ENCODE data around the gene MYOM3.

Gene MYOM3

GRCh38 chr1:24095140-24095859 is 16.6 kb downstream of the MYOM3 start:
- DNase-seq: no peak

GRCh38 chr1:24094554-24094953 is 17.4 kb downstream of the MYOM3 start:
- no peak for DNase-seq

DNA sequence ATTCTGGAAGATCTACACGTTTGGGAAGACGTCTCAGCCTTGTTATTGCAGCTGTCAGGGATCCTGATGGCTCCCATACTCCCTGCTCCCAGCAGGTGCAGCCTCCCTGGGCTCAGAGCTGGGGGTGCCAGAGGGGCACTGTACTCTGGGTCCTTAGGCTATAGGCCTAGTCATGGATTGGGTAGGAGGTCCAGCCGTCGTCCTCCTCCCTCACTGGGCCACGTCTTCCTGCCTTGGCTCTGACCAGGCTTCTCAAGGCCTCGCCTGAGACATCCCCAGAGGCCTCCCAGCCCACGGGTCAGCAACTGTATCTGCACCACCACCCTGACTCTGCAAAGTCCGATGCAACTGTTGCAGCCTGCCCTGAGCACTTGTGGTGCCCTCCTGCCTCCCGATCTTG is 18.2 kb downstream of the MYOM3 start:
- DNase-seq: no peak

DNA sequence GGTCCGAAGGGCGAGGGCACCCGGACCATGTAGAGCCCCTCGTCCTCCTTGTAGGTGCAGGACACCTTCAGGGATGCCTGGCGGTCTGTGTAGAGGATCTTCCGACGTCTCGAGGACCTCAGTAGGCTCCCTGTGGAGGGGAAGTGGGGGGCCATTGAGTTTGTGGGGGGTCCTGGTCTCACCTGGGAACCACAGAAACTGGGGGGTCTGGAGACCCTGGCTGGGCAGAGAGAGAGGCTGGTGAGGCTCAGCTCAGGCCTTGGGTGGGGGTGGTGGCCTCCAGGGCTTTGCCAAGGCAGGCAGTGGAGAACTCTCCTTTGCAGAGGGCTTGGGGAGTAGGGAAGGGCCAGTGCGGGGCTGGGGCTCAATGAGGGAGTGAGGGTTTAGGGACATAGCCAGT is 19.0 kb downstream of the MYOM3 start:
- no peak for DNase-seq

- no peak for DNase-seq
Measured at GRCh38 chr1:24091971-24092482, 19.9 kb downstream of the MYOM3 start.

- no peak for DNase-seq
Measured at GRCh38 chr1:24090736-24091135, 21.2 kb downstream of the MYOM3 start.

GRCh38 chr1:24089743-24090555 is 22.0 kb downstream of the MYOM3 start:
- no peak for DNase-seq

GRCh38 chr1:24089027-24089742 is 22.8 kb downstream of the MYOM3 start:
- DNase-seq: no peak

DNA sequence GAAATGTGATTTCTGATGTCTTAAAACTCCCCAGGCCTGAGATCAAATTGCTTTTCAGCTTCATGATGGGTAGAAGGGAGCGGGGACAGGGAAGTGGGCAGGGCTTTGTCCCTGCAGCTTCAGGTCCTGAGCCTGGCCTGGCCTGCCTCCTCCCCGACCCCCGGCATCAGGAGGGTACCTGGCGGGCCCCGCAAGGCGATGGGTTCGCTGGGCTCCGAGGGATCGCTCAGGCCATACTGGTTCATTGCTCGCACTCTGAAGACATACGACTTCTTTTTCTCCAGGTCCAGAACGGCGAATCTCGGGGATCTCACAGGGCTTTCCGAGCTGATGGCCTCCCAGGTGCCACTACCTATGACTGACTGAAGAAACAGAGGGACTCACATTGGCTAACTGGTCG is 25.5 kb downstream of the MYOM3 start:
- DNase-seq: no peak

- DNase-seq: peak; percentile 38
Measured at GRCh38 chr1:24085546-24085945, 26.4 kb downstream of the MYOM3 start.

GRCh38 chr1:24085007-24085406 is 26.9 kb downstream of the MYOM3 start:
- DNase-seq: no peak

- DNase-seq: no peak
Measured at GRCh38 chr1:24084050-24084449, 27.9 kb downstream of the MYOM3 start.

DNA sequence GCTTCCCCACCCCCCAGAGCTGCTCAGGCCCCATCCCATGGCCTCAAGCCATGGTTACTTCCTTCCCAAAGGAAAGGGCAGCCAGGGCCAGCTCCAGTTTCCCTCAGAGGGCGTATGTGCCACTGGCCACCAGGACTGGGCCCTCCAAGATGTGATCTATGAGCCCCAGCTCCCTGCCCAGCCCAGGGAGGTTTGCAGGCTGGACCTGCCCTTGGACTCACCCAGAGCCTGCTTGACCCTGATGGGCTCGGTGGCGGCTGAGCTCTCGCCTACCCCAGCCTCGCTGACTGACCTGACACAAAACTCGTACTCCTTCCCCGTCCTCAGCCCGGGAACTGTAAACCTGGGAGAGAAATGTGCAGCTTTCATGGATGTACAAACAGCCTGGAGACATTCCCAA is 29.6 kb downstream of the MYOM3 start:
- no peak for DNase-seq

GRCh38 chr1:24081190-24081589 is 30.7 kb downstream of the MYOM3 start:
- DNase-seq: no peak

DNA sequence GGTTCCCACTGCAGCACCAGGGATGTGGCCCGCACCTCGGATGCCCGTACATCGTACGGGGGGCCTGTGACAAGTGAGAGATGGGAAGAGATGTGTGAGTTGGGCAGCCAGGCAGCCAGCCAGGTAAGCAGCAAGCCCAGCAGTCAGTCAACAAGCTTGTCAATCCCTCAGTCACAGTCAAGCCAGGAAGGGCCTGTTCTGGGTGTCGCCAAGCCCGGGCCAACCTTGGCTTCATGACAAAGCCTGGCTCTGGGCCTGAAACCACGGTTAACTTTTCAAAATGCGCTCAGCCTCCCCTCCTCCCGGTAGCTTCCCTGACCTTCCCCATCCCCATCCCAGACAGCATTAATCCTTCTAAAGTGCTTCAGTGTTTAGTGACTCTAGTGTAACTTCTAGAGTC is 31.8 kb downstream of the MYOM3 start:
- no peak for DNase-seq

- DNase-seq: no peak
Measured at GRCh38 chr1:24077278-24077978, 34.5 kb downstream of the MYOM3 start.

DNA sequence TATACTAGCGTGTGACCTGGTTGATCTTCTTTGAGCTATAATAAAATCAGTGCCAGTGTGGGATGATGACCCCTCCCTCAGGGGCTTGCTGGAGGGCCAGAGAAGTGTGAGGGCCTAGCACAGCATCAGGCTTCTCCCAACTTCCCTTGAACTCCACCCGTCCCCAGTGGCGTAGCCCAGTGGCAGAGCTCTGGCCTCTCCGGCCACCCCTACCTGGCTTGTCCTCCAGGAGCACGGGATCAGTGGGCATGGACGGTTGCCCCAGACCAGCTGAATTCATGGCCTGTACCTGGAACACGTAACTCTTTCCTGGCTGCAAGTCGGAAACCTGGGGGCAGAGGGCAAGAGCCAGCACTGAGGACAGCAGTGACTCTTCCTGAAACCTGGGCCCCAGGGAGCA is 36.0 kb downstream of the MYOM3 start:
- no peak for DNase-seq

DNA sequence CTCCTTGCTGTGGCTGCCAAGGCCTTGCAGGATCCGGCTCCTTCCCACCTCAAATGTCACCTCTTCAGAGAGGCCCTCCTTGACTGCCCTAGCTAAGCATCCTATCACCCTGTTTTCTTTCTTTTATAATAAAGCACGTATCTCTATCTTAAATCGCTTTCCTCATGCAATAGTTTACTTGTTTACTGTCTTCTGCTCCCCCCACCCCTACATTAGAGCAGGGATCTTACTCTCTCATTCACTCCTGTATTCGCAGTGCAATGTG is 36.4 kb downstream of the MYOM3 start:
- DNase-seq: no peak

DNA sequence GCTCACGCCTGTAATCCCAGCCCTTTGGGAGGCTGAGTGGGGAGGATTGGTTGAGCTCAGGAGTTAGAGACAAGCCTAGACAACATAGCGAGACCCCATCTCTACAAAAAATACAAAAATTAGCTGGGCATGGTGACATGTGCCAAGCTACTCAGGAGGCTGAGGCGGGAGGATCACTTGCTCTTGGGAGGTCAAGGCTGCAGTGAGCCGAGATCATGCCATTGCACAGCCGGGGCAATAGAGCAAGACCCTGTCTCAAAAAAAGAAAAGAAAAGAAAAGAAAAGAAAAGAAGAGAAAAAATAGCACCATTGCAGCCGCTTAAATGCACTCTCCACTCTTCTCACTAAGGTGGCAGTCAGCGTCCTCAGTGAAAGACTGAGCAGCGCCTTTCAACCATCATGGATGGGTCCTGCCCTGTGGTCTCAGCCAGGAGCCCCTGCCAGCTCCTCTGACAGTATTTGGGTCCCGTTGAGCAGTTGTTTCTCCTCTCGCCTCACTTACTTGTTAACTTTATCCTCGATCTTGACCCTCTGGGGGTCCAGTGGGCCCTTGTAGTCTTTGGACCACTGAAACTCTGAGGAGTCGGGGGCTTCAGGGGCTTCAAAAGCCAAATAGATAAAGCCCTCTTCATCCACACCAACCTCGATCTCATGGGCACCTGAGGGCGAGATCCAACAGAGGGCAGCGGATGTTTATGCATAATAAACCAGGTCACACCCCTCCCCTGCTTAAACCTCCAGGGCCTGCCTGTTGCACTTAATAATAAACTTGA is 36.9 kb downstream of the MYOM3 start:
- DNase-seq: no peak

GRCh38 chr1:24074196-24074595 is 37.7 kb downstream of the MYOM3 start:
- no peak for DNase-seq

- no peak for DNase-seq
Measured at GRCh38 chr1:24071941-24072340, 40.0 kb downstream of the MYOM3 start.

- DNase-seq: peak; percentile 63
Measured at GRCh38 chr1:24070821-24071393, 41.0 kb downstream of the MYOM3 start.

Data from HCEC 1CT (cell line).